Tibial nerve (tissue), 4 donors: ENCODE results near the gene ZNF287. TPM values are rescaled to one million over a fixed set of nuclear protein-coding genes. Genes with fewer than 3 reads are reported as not detected.
A peak's percentile ranks its signal among the peaks of the same experiment; 100 is the strongest.

Experiments
- DNase-seq, 2 donors: peaks; one replicate each; pipeline ENCODE4 v3.0.0-alpha.2; 2019; ENCODE audit warnings: low spot score in 2 of 2
- H3K27ac ChIP-seq, 4 donors: fragments of 200-600 bp; sonication (generic) in 3 of 4; one replicate each; pipeline ENCODE4 v1.5.1; 2017 to 2019; ENCODE audit warnings: mild to moderate bottlenecking in 1 of 4
- H3K27me3 ChIP-seq, 2 donors: fragments of 200-600 bp; sonication (generic) in 1 of 2; one replicate each; pipeline versions ENCODE4 v1.5.1 to v1.6.0; 2017 to 2019
- H3K36me3 ChIP-seq, 3 donors: fragments of 200-600 bp; sonication (generic); one replicate each; pipeline ENCODE4 v1.5.1; 2018 to 2019
- H3K4me1 ChIP-seq, 4 donors: fragments of 200-600 bp; sonication (generic) in 3 of 4; one replicate each; pipeline ENCODE4 v1.5.1; 2017 to 2019
- H3K4me3 ChIP-seq, 4 donors: fragments of 200-600 bp; sonication (generic) in 3 of 4; one replicate each; pipeline ENCODE4 v1.5.1; 2017 to 2019; ENCODE audit warnings: mild to moderate bottlenecking in 1 of 4, moderate library complexity in 1 of 4
- H3K9me3 ChIP-seq, 4 donors: fragments of 200-600 bp; sonication (generic) in 3 of 4; one replicate each; pipeline ENCODE4 v1.5.1; 2017 to 2019
- CTCF ChIP-seq, 5 experiments: fragments of 200-600 bp in 3 of 5; fragments of 450-650 bp in 2 of 5; sonication (generic) in 3 of 5; IDR thresholded peaks; one replicate each; pipeline ENCODE4 v1.5.1; 2016 to 2019; ENCODE audit warnings: antibody characterized with exemption in 5 of 5, mild to moderate bottlenecking in 3 of 5, moderate library complexity in 2 of 5
- EP300 ChIP-seq, 2 donors: sonication (generic); formaldehyde crosslinking; IDR thresholded peaks; one replicate each; pipeline ENCODE4 v1.6.1; 2017; ENCODE audit warnings: antibody characterized with exemption in 2 of 2, mild to moderate bottlenecking in 1 of 2
- POLR2A ChIP-seq, 2 donors: fragments of 450-650 bp; IDR thresholded peaks; one replicate each; pipeline ENCODE4 v1.6.1; 2017; ENCODE audit warnings: antibody characterized with exemption in 2 of 2, mild to moderate bottlenecking in 2 of 2, moderate library complexity in 2 of 2
- WGBS, 2 donors: methylation state at CpG; one replicate each; pipeline ENCODE4 v1.1.5; 2018; 5-methylcytosine and 5-hydroxymethylcytosine counted together
- total RNA-seq, 4 donors: library from RNA; depleted of rRNA; stranded (reverse); fragments of >200 nt; gene quantifications; one replicate each; pipeline ENCODE4 v1.1.0, GENCODE V29; 2016

ZNF287 gene
- total RNA-seq, 4 donors from 2014 or later, result 4.8 to 11.0 (median 8.8) TPM

GRCh38 chr17:16517477-16517876 is 51.5 kb downstream of the ZNF287 start:
- H3K4me3 ChIP-seq, result no peak overlapping the region
- TF ChIP-seq CTCF (IDR thresholded peaks at IDR 0.05) (no peak), POLR2A (IDR thresholded peaks at IDR 0.05) (no peak), EP300 (IDR thresholded peaks at IDR 0.05) (no peak)
- 79 to 82% methylated on average over 7 of the region's 7 CpGs for WGBS, 2 donors
- peaks cover 0 to 7% of the 10 kb centered on the region in 2 donors for H3K27me3 ChIP-seq
- peaks cover 0 to 15% (median 0%) of the 10 kb centered on the region in 4 donors for H3K4me1 ChIP-seq
- no peak for DNase-seq
- H3K27ac ChIP-seq, result no peak overlapping the region
- H3K9me3 ChIP-seq, result no peaks in the 10 kb centered on the region
- no peaks in the 10 kb centered on the region for H3K36me3 ChIP-seq

GRCh38 chr17:16516594-16517051 is 52.4 kb downstream of the ZNF287 start:
- TF ChIP-seq CTCF (IDR thresholded peaks at IDR 0.05), result no peak
- no peak for TF ChIP-seq EP300 (IDR thresholded peaks at IDR 0.05)
- no peak for TF ChIP-seq POLR2A (IDR thresholded peaks at IDR 0.05)
- 4 to 5% methylated on average over 16 of the region's 16 CpGs for WGBS, 2 donors
- peaks cover 0 to 15% (median 0%) of the 10 kb centered on the region in 4 donors for H3K4me1 ChIP-seq
- DNase-seq, result peak in 1 of 2 donors; percentile 20
- H3K36me3 ChIP-seq, result no peaks in the 10 kb centered on the region
- H3K27ac ChIP-seq, result no peak overlapping the region
- no peak overlapping the region for H3K4me3 ChIP-seq
- H3K27me3 ChIP-seq, result peaks cover 0 to 7% of the 10 kb centered on the region in 2 donors
- H3K9me3 ChIP-seq, result no peaks in the 10 kb centered on the region

GRCh38 chr17:16515933-16516332 is 53.1 kb downstream of the ZNF287 start:
- WGBS, 2 donors, result 90 to 93% methylated on average over 4 of the region's 4 CpGs
- H3K27ac ChIP-seq, result no peak overlapping the region

GRCh38 chr17:16513873-16514272 is 55.1 kb downstream of the ZNF287 start:
- peaks cover 0 to 10% (median 0%) of the 10 kb centered on the region in 4 donors for H3K4me1 ChIP-seq
- no peak for TF ChIP-seq EP300 (IDR thresholded peaks at IDR 0.05)
- no peak for TF ChIP-seq POLR2A (IDR thresholded peaks at IDR 0.05)
- no peak for TF ChIP-seq CTCF (IDR thresholded peaks at IDR 0.05)
- H3K27me3 ChIP-seq, result peaks cover 0 to 7% of the 10 kb centered on the region in 2 donors
- H3K9me3 ChIP-seq, result no peaks in the 10 kb centered on the region
- H3K4me3 ChIP-seq, result no peak overlapping the region
- H3K36me3 ChIP-seq, result no peaks in the 10 kb centered on the region
- no peak overlapping the region for H3K27ac ChIP-seq
- WGBS, 2 donors, result 79% methylated on average over 6 of the region's 6 CpGs
- DNase-seq, result no peak

More at GRCh38 chr17:16515933-16516332, 53.1 kb downstream of the ZNF287 start:
- Histone ChIP-seq H3K27me3 (peaks cover 0 to 7% of the 10 kb centered on the region in 2 donors), H3K36me3 (no peaks in the 10 kb centered on the region), H3K9me3 (no peaks in the 10 kb centered on the region), H3K4me1 (peaks cover 0 to 13% (median 0%) of the 10 kb centered on the region in 4 donors), H3K4me3 (no peak overlapping the region)
- no peak for DNase-seq
- TF ChIP-seq EP300 (IDR thresholded peaks at IDR 0.05), result no peak
- no peak for TF ChIP-seq CTCF (IDR thresholded peaks at IDR 0.05)
- no peak for TF ChIP-seq POLR2A (IDR thresholded peaks at IDR 0.05)

GRCh38 chr17:16512011-16512410 is 57.0 kb downstream of the ZNF287 start:
- WGBS, 2 donors, result 44 to 48% methylated on average over 4 of the region's 4 CpGs
- Histone ChIP-seq H3K9me3 (no peaks in the 10 kb centered on the region), H3K4me1 (peaks cover 0 to 8% (median 0%) of the 10 kb centered on the region in 4 donors), H3K36me3 (no peaks in the 10 kb centered on the region), H3K27me3 (no peaks in the 10 kb centered on the region), H3K4me3 (no peak overlapping the region), H3K27ac (no peak overlapping the region)
- no peak for DNase-seq
- no peak for TF ChIP-seq EP300 (IDR thresholded peaks at IDR 0.05)
- no peak for TF ChIP-seq POLR2A (IDR thresholded peaks at IDR 0.05)
- no peak for TF ChIP-seq CTCF (IDR thresholded peaks at IDR 0.05)
